Anterior cingulate cortex (tissue), 58 donors: ENCODE results near the gene KRIT1.

Experiments used
- DNase-seq, 58 donors: peaks; one replicate each; lab custom pipeline; 2025; lab: John Stamatoyannopoulos, UW

The KRIT1 gene

GRCh38 chr7:92158660-92159575, 86.8 kb downstream of the KRIT1 start:
- DNase-seq, result no peak

GRCh38 chr7:92156990-92157389, 88.7 kb downstream of the KRIT1 start:
- DNase-seq, result no peak

- no peak for DNase-seq
Measured at GRCh38 chr7:92155108-92155739, 90.5 kb downstream of the KRIT1 start.

DNA sequence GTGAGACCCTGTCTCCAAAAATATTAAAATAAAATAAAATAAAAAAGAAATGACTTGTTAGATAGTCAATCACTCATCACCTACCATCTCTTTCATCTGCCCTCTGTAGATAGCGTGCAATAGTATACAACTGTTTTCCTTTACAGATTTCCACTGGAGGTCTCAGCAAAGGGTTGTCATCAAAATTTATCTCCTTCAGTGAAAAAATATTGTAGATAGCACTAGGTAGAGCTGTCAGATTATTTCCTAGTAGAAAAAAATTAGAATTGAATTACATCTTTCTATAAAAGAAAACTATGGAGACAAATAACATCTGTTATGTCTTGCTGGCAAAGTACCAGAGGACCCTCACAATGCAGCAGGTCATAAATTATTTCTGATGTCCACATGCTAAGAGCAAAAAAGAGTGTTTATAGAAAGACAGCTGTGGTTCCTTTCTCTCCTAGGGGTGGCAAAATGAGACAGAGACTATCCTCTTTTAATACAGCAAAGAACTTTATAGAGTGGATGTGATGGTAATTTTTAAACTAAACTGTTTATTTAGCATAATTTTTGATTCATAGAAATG, 95.2 kb downstream of the KRIT1 start:
- DNase-seq, result no peak

GRCh38 chr7:92149736-92150239, 95.9 kb downstream of the KRIT1 start:
- no peak for DNase-seq
